HG02588 (cell line): Measurements from ENCODE around the gene RGS13.

Source experiments
- ATAC-seq: cut with Tn5 transposase; IDR thresholded peaks from one replicate; pipeline ENCODE4 v1.9.1; 2021; ENCODE audit warnings: mild to moderate bottlenecking, moderate library complexity; ENCODE audit not compliant: unreplicated experiment

The RGS13 gene

DNA sequence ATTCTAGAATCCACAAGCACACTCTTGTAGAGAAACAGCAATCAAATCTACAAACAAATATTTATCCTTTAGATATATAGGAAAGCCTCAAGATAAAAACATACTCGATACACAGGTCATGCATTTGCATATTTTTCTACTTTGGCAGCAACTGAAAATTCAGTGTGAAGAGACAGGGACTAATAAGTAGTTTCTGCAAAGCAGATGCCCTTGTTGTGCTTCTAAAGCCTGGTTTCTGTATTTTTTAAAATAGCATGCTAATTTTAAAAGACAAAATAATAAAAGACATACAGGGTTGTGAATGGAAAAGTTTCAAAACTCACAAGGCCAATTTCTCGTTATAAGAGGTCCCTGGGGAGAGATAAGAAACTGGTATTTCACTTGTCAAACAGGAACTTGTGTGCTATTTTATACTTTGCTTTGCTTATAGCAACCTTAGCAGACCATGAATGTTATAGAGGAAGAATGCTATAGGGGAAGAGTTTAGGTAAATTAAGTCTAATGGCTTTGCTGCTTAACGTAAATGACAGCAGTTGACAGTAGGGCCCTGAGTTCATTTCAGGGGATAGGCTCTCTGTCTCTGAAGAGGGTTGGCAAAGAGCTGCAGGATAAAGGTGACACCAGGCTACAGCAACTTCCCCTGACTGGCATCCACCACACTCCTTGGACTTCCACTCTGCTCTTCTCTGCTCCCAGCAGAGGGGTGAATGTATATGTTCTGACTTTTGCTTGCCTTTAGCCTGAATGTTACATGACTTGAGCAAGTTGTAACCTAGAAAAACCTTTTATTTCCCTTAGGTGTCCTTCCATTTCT lies 9.4 kb upstream of the RGS13 start:
- peak; percentile 88 for ATAC-seq

DNA sequence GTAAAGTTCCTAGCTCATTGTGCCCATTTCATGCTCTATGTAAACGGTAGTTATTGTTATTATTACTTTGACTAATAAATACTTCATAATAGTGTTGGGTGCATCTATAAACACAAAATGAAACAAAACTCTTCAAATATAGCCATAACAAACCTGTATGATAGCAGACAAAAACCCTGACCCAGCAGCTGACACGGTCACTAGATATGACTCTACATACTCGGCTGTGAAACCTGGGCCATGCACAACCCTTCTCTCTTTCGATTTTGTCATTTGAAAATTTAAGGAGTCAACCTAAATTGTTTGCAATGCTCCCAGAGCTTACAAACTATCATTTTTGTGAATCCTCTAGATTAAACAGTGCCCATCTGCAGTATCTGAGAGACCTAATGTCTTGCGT lies 8.0 kb upstream of the RGS13 start:
- no peak for ATAC-seq

DNA sequence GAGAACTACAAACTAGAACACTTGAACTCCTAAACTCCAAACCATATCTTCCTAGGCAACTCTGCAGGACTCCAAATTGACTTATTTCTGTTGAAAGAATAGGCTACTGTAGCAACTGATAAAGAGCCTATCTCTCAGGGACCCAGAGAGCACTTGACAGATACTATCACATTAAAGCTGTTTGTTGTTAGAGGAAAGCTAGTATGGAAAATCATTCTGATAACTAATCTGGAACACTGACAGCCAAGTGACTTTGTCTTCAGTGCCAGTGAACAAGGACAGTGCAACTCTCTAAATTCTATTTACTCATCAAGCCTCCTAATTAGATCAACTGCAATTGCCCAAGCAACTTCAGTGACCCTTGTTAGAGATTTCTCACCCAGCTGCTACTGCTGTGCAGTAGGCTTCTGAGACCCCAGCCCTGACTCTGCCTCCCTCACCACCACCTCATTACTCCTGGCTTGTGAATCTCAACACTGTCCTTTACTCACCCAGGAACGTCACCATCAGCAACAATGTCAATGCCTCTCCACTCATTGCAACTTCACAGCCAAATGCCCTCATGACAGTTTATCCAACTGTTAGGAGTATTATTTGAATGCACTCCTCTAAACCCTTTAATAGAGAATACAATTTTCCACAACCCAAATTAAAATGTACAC lies 7.4 kb upstream of the RGS13 start:
- no peak for ATAC-seq

DNA sequence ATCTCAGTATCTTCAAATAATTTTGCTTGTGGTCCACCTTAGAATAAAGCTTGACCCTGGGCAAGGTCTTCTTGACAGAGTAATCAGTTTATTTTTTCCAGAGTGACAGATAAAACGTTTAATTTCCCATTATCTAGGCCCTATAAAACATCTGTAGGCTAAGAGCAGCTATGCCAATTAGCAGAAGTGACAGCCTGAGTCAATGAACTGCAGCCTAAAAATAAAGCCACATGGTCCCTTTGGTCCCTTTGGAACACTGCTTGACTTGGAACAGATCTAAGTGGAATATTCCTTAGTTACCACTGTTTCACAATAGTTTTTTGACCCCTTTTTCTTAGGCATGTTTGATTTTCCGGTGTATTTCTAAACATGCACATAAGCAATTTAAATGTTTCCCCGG lies 6.3 kb upstream of the RGS13 start:
- no peak for ATAC-seq

DNA sequence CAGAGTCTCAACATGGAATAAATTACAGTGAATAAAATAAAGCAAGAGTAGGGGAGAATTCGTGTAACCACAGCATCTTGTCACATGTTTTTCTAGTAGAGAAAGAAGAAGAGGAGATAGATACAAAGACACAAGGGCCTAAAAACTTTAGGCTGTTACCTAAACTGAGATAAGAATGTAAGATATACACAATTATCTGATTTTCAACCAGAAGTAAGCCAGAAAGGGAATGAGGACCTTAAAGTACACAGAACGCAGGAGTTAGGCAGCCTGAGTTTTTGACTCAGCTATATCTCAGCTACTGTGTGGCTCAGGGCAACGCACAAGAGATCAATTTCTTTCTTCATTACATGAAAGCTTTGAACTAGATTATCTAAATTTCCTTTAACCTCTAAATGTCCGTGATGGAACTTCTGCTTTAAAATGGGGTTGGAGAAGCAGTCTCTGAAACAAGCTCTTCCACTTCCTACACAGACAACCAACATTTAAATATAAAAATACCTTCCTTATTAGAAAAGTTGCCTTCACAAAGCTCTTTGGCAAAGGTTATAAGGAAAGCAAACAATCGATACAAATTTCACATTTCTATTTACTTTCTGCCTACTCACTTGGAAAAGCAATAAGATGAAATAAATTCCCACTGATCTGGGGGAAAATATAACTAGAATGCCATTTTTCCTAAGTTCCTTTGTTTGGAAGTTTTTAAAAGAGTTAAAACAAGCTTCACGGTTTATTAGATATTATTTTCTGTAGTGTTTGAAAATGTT lies 5.2 kb upstream of the RGS13 start:
- no peak for ATAC-seq

DNA sequence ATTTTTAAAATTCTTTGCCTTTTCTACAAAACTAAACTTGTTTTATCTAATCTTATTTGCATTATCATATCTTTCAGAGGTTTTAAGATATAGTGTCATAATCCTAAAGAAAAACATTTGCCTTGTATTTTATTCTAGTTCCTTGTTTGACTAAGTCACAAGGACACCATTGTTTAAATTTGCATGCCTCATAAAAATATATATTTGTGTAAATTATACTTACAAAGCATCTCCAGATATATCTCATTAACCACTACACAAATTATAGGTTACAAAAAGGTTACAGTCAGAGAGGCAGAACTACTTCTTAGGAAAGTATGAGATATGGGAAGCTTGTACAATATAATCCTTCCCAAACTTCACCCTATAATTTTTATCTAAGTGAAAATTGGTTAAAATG lies 4.2 kb upstream of the RGS13 start:
- no peak for ATAC-seq

DNA sequence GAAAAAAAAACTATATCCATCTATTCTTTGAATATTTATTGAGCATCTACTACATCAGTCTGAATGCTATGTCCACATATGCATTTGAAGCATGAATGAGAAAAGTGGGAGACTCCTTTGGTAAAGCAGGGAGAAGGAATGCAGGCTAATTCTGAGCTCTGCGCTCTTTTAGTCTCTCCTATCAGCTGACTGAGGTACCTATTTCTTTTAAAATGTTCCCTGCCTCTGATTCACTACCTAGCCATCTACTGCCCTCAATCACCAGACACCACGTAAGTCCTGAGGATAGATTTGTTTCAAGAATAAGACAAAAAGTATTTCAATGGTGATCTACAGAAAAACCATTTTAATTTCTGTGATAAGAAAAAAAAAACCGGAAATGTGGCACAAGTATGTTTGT lies 3.8 kb upstream of the RGS13 start:
- ATAC-seq: no peak

DNA sequence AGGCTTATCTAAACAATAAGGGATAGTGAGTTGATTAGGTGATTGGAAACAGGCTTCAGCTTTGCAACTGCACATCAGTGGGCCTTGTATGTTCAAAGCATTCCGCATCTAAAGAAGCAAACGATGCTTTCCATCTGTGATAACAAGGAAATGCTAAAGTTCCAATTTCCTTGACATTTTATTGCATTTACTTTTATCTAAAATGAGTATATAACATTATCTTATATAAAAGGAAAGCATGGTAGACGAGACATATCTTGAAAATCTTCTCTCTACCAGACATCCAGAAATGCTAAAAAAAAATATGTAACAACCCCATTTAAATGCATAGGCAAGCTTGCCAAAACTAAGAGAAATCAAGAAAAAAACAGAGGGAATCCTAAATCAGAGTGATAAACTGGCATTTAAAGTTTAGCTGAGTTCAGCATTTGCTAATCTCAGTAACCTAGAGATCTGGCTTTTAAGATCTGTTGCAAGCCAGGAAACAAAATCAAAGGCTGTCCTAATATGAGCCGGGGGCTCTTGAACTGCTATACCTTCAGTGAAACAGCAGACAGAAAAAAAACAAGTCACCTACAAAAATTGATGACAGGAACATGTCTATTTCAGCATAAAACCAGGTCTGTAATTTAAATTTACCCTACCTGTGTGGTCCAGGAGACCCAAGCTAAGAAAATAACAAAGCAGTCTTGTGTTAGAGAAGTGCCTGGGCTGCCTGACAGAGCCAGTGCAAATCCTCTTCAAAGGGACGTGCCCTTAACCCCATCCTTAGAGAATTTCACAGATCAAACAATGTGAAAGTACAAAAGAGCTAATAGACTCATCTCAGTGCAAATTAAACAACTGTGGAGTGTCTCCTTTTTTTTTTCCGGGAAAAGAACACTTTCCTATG lies 3.1 kb upstream of the RGS13 start:
- ATAC-seq: no peak

DNA sequence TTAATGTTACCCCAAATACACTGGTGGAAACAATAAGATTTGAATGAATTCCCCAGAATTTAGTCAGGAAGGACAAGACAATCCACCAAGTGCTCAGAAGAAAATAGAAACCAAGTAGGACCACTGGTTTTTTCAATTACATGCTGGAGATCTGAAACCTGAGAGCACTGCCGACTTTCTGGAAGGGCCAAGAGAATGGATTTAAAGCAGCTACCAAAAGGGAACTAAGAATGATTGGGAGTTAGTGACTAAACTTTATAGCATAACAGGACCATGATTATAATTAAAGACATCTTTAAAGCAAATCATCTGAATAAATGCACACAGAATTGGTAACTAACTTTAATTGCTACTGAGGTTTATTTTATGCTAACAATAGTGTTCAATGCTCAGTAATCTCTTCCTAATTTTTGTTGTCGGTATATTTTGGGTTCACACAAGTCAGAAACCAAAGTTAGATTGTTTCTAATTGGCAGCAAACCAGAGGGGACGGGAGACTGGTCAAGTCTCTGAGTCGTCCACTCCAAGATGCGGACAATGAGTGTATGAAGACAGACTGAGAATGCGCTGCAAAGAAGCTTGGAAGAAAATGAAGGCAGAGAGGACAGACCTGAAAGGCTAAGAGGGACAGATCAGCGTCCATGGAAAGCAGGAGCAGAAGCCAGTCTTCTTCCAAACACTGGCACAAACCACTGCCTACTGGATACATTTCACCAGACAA lies 2.3 kb upstream of the RGS13 start:
- no peak for ATAC-seq

DNA sequence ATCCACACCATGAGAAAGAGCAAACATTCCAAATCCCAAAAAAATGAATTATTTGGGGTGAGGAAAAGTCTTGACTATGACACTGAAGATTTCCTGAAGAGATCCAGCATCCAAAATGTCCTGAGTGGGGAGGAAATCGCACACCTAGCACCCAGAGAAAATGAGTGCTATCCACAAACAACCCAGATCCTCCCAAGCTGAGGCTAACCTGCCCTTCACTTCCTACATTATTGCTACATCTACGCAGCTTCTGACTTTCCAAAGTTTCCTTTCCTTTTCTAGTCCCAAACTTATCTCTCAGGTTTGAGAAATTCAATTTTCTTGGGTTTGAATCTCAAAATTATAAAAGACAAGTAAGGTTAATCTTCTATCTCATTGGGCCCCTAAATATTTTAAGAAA lies 906 bp upstream of the RGS13 start:
- ATAC-seq: no peak

DNA sequence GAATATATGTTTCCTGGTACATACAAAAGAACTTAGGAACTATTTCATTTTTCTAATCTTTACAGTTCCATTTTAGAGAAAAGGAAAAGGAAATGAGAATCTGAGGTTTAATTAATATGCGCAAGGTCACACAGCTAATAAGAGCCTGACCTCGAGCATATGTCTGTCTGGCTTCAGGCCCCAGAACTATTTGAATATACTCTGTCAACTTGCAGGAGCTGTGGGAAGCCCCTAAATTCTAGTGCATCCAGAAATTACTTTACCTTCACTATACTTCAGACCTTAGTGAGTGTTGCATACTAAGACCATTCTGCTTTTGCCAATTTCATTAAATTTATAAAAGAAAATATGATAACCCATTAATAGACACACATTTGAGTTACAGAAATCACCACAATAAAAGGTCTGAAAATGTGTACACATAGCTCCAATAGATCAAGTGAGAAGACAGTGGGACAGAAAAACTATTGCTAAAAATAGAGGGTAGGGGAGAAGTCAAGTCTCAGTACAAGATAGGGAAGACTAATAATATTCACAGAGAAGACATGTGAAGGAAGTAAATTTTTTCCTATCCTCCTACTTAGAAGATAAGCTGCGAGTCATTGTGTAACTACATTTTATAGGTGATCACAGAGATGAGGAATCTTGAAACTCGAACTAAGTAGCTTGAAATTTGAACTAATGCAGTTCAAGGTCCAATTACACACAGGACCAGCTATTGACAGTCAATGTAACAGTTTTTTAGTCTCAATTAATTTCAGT lies 3.8 kb downstream of the RGS13 start:
- peak; percentile 82 for ATAC-seq

DNA sequence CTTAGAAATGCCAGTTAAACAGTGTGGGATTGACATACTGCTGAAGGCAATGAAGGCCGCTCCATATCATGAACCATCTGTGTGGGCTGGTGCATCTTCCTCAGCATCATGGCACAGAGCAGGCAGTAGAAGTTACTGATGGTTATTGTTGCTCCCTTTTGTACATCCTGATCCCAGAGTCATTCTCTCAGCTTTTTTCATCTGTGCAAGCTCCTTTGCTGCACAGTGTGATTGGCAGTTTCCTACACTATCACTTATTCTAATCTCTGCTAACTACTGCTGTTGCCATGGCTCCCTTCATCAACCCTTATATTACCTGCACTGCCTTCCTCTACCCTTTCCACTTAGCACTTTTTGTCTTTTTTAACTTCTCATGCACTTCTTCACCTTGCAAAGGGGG lies 16.2 kb downstream of the RGS13 start:
- ATAC-seq: no peak

DNA sequence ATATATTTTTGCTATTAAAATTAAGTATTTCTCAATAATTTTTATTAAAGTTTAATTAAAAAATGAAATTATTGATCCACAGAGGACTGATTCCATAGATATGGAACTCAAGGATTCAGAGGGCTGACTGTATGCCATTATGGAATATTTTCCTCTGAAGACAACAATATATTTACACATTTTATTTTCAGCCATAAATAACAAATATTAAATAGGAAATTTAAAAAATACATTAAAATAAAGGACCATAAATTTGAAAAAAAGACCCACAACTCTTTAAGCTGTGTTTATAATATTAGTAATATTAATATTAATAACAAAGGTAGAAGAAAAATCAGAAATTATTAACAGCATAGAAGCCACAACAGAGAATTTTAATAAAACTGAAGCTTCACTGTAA lies 18.2 kb downstream of the RGS13 start:
- ATAC-seq: no peak

DNA sequence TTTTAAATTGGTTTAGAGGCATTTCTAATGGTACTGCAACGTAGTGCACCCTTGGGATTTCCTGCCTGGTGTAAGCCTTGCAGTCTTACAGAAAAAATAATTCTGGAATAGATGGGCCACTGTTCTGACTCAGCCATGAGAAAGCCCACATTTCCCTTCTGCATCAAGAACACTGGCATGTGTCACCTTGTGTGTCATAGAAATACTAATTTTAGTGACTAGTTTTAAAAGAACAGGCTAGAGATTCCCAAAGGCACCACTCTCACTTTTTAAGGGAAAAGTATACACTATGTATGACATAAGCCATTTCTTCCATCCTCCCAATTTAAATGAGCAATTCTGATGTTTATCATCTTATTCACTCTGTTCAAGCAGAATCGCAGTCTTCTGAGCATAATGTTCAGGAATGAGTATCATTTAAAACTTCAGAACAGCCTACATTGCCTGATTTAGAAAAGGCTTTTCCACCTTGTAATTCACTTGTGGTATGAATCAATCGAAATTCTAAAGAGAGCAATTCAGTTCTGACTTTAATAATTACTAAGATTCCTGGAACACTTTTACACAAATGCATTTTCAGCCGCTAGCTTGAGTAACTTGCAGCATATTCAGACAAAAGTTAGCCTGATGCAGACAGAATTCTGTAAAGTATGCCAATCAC lies 18.8 kb downstream of the RGS13 start:
- no peak for ATAC-seq

DNA sequence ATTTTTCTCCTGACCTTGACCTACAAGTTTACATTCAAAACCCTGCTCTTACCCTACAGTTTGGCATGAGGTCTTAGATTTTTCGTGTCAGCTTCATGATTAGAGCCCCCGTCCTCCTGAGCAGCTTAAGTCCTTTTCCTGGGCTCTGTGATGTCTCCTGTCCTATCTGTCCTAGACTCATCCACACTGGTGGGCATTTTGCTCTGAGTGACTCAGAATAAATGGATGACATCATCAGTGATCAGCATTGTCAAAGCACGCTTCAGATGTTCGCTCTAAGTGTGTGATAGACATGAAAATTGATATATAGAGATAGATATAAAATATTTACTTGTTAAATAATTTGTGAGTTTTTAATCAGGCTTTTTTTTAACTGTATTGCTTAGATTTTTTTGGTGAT lies 21.8 kb downstream of the RGS13 start:
- ATAC-seq: no peak

DNA sequence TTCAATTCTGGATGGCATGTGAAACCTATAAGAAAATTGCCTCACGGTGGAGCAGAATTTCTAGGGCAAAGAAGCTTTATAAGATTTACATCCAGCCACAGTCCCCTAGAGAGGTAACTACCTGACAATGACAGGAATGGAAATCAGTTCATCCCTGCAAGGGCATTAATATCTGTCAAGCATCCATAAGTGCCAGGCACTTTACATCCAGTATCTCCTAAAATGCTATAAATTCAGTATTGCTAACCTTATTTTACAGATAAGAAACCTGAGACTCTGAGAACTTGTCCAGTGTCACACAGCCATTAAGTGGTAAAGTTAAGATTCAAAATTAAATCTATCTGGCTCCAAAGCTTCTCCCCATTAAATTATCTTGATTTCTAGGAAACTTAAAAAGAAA lies 22.3 kb downstream of the RGS13 start:
- ATAC-seq: no peak

DNA sequence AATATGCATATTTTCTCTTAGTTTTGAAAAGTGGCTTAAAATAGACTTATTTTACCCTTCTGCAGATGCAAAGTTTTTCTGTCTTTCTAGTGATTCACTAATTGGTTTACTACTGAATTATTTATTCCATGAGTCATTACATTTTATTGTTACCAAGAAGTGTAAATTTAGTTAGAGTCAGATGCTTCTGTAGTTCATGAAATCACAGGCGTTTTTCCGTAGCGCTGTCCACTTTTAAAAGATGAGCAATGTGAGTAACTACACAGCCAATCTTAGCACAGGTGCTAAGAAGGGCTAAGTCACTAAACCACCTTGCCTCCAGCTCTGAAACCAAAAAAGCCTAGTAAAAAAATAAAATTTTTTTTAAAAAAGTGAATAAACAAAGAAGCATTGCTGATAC lies 24.7 kb downstream of the RGS13 start:
- no peak for ATAC-seq

DNA sequence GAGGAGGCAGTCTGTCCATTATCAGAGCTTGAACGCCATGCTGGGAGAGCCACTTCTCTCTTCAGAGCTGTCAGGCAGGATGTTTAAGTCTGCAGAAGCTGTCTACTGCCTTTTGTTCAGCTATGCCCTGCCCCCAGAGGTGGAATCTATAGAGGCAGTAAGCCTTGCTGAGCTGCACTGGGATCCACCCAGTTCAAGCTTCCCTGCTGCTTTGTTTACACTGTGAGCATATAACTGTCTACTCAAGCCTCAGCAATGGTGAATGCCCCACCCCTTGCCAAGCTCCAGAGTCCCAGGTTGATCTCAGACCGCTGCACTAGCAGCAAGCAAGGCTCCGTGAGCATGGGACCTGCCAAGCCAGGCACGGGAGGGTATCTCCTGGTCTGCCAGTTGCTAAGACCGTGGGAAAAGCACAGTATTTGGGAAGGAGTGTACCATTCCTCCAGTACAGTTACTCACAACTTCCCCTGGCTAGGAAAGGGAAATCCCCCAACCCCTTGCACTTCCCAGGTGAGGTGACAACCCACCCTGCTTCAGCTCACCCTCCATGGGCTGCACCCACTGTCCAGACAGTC lies 32.5 kb downstream of the RGS13 start:
- ATAC-seq: no peak

DNA sequence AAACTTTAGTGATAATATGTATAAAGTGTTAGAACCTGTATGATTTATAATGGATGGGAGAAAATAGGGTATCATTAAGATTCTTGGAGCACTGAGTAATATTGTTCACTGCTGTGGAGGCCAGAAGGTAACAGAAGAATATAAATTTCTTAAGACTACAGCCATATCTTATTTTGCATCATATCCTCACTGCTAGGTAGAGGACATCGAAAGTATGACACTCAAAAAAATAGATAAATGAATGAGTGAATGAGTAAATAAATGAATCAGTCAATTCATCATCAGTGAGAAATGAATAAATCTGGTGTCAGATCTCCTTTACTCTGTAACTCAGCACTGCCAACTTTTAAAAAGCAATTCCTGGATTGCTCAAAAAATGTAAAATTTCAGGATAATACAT lies 33.2 kb downstream of the RGS13 start:
- ATAC-seq: no peak
